Hematopoietic multipotent progenitor cell treated with erythropoietin and hydrocortisone succinate and interleukin-3 and kit ligand, for 6 days (in vitro differentiated cells): ENCODE results near the gene NDRG2.

ENCODE experiments used
- DNase-seq: peaks from one replicate; pipeline ENCODE4 v3.0.0-alpha.2; 2015

The NDRG2 gene

GRCh38 chr14:21024585-21025370 lies at the start of gene NDRG2:
Gene NDRG2 (minus strand): TSS chr14:21025061. CDS start chr14:21023315, 1,746 bp downstream.
- DNase-seq = peak; percentile 70

- DNase-seq = no peak
These were observed 49.1 kb upstream of the NDRG2 start for GRCh38 chr14:21073921-21074320.

- no peak for DNase-seq
These were observed 48.0 kb upstream of the NDRG2 start for GRCh38 chr14:21072781-21073339.

- peak; percentile 50 for DNase-seq
These were observed 47.2 kb upstream of the NDRG2 start for GRCh38 chr14:21072031-21072473.

GRCh38 chr14:21071225-21072030 lies 46.6 kb upstream of the NDRG2 start:
- peak; percentile 72 for DNase-seq

GRCh38 chr14:21070610-21071224 lies 45.9 kb upstream of the NDRG2 start:
- no peak for DNase-seq

GRCh38 chr14:21070083-21070609 lies 45.3 kb upstream of the NDRG2 start, which contains the start of gene ARHGEF40:
Gene ARHGEF40 (plus strand): TSS chr14:21070304. CDS start chr14:21070397, 93 bp downstream.
- DNase-seq = peak; percentile 26

GRCh38 chr14:21069388-21070082 lies 44.7 kb upstream of the NDRG2 start:
- peak; percentile 21 for DNase-seq

GRCh38 chr14:21068521-21069387 lies 43.9 kb upstream of the NDRG2 start:
- DNase-seq = peak; percentile 87

- peak; percentile 28 for DNase-seq
These were observed 42.1 kb upstream of the NDRG2 start for GRCh38 chr14:21066882-21067502.

- no peak for DNase-seq
These were observed 38.6 kb upstream of the NDRG2 start for GRCh38 chr14:21063479-21063878.

- no peak for DNase-seq
These were observed 36.4 kb upstream of the NDRG2 start for GRCh38 chr14:21061347-21061668.

- DNase-seq = no peak
These were observed 35.9 kb upstream of the NDRG2 start for GRCh38 chr14:21060614-21061346.

- no peak for DNase-seq
These were observed 35.2 kb upstream of the NDRG2 start for GRCh38 chr14:21059842-21060613.

GRCh38 chr14:21058903-21059302 lies 34.0 kb upstream of the NDRG2 start:
- DNase-seq = no peak

- DNase-seq = peak; percentile 36
These were observed 33.2 kb upstream of the NDRG2 start, which contains the start of gene RNASE8 for GRCh38 chr14:21057803-21058675. Gene RNASE8 (plus strand): TSS chr14:21057822. CDS start chr14:21057893, 71 bp downstream.

GRCh38 chr14:21056520-21057163 lies 31.8 kb upstream of the NDRG2 start:
- no peak for DNase-seq
